ENCODE results near the gene GARNL3. TPM values are rescaled to one million over a fixed set of nuclear protein-coding genes. Genes with fewer than 3 reads are reported as not detected.

Gene GARNL3
- total RNA-seq, 1 donor from 2014 or later, result 21.4 TPM

GRCh38 chr9:127334725-127335124 lies 70.2 kb downstream of the GARNL3 start:
- no peak for TF ChIP-seq CTCF (IDR thresholded peaks at IDR 0.05; ENCODE audit: unreplicated experiment)
- Mint-ChIP-seq H3K9me3 (ENCODE audit: low read depth) (no peaks in the 10 kb centered on the region), H3K27me3 (no peaks in the 10 kb centered on the region), H3K27ac (no peak overlapping the region), H3K4me1 (ENCODE audit: low read depth) (peaks cover 9% of the 10 kb centered on the region), H3K4me3 (ENCODE audit: low read depth) (no peak overlapping the region), H3K36me3 (ENCODE audit: insufficient read depth) (peaks cover 4% of the 10 kb centered on the region)
- DNase-seq (ENCODE audit: low spot score, unreplicated experiment), result no peak

- Mint-ChIP-seq H3K27ac (no peak overlapping the region), H3K27me3 (no peaks in the 10 kb centered on the region), H3K4me1 (ENCODE audit: low read depth) (peaks cover 2% of the 10 kb centered on the region), H3K4me3 (ENCODE audit: low read depth) (no peak overlapping the region), H3K9me3 (ENCODE audit: low read depth) (no peaks in the 10 kb centered on the region), H3K36me3 (ENCODE audit: insufficient read depth) (peaks cover 4% of the 10 kb centered on the region)
- TF ChIP-seq CTCF (IDR thresholded peaks at IDR 0.05; ENCODE audit: unreplicated experiment), result no peak
- DNase-seq (ENCODE audit: low spot score, unreplicated experiment), result no peak
Measured at GRCh38 chr9:127336086-127336485, 71.5 kb downstream of the GARNL3 start.

- peaks cover 2% of the 10 kb centered on the region for H3K4me1 Mint-ChIP-seq (ENCODE audit: low read depth)
- DNase-seq (ENCODE audit: low spot score, unreplicated experiment), result no peak
- H3K27me3 Mint-ChIP-seq, result no peaks in the 10 kb centered on the region
- no peak overlapping the region for H3K4me3 Mint-ChIP-seq (ENCODE audit: low read depth)
- no peaks in the 10 kb centered on the region for H3K9me3 Mint-ChIP-seq (ENCODE audit: low read depth)
- TF ChIP-seq CTCF (IDR thresholded peaks at IDR 0.05; ENCODE audit: unreplicated experiment), result no peak
- H3K27ac Mint-ChIP-seq, result no peak overlapping the region
- H3K36me3 Mint-ChIP-seq (ENCODE audit: insufficient read depth), result peaks cover 7% of the 10 kb centered on the region
Measured at GRCh38 chr9:127336506-127337352, 72.2 kb downstream of the GARNL3 start.

- no peak overlapping the region for H3K27ac Mint-ChIP-seq
- no peaks in the 10 kb centered on the region for H3K27me3 Mint-ChIP-seq
- no peaks in the 10 kb centered on the region for H3K4me1 Mint-ChIP-seq (ENCODE audit: low read depth)
- TF ChIP-seq CTCF (IDR thresholded peaks at IDR 0.05; ENCODE audit: unreplicated experiment), result no peak
- H3K36me3 Mint-ChIP-seq (ENCODE audit: insufficient read depth), result peaks cover 5% of the 10 kb centered on the region
- no peak overlapping the region for H3K4me3 Mint-ChIP-seq (ENCODE audit: low read depth)
- H3K9me3 Mint-ChIP-seq (ENCODE audit: low read depth), result no peaks in the 10 kb centered on the region
- no peak for DNase-seq (ENCODE audit: low spot score, unreplicated experiment)
Measured at GRCh38 chr9:127340721-127341120, 76.1 kb downstream of the GARNL3 start.

- H3K36me3 Mint-ChIP-seq (ENCODE audit: insufficient read depth), result peaks cover 5% of the 10 kb centered on the region
- no peaks in the 10 kb centered on the region for H3K27me3 Mint-ChIP-seq
- no peaks in the 10 kb centered on the region for H3K4me1 Mint-ChIP-seq (ENCODE audit: low read depth)
- no peak for DNase-seq (ENCODE audit: low spot score, unreplicated experiment)
- H3K4me3 Mint-ChIP-seq (ENCODE audit: low read depth), result no peak overlapping the region
- no peak for TF ChIP-seq CTCF (IDR thresholded peaks at IDR 0.05; ENCODE audit: unreplicated experiment)
- H3K9me3 Mint-ChIP-seq (ENCODE audit: low read depth), result no peaks in the 10 kb centered on the region
- H3K27ac Mint-ChIP-seq, result no peak overlapping the region
Measured at GRCh38 chr9:127341152-127341551, 76.6 kb downstream of the GARNL3 start.

Data from progenitor cell of endocrine pancreas (in vitro differentiated cells).